Subcutaneous abdominal adipose tissue (tissue), 5 donors: Measurements from ENCODE around the gene AKAP4.
A peak's percentile ranks its signal among the peaks of the same experiment; 100 is the strongest.

Source experiments
- H3K27ac ChIP-seq: one replicate; pipeline ENCODE4 v1.7.0; 2013; ENCODE audit warnings: low read depth, mild to moderate bottlenecking, inconsistent platforms, low read length, moderate library complexity
- H3K27me3 ChIP-seq, 5 donors: one replicate each; pipeline ENCODE4 v1.7.0; 2013; ENCODE audit warnings: low read length in 5 of 5, inconsistent platforms in 1 of 5; ENCODE audit not compliant: control insufficient read depth in 5 of 5, insufficient read depth in 4 of 5
- H3K36me3 ChIP-seq, 5 donors: one replicate each; pipeline ENCODE4 v1.7.0; 2013; ENCODE audit warnings: low read length in 5 of 5; ENCODE audit not compliant: control insufficient read depth in 5 of 5, insufficient read depth in 5 of 5
- H3K4me1 ChIP-seq, 5 donors: one replicate each; pipeline ENCODE4 v1.7.0; 2013; ENCODE audit warnings: low read length in 5 of 5, mild to moderate bottlenecking in 3 of 5, moderate library complexity in 1 of 5; ENCODE audit not compliant: control insufficient read depth in 5 of 5, insufficient read depth in 5 of 5
- H3K4me3 ChIP-seq, 5 donors: one replicate each; pipeline ENCODE4 v1.7.0; 2013; ENCODE audit warnings: low read length in 5 of 5, low read depth in 1 of 5
- H3K9ac ChIP-seq, 5 donors: one replicate each; pipeline ENCODE4 v1.7.0; 2013; ENCODE audit warnings: low read length in 5 of 5, mild to moderate bottlenecking in 4 of 5, moderate library complexity in 3 of 5
- H3K9me3 ChIP-seq, 5 donors: one replicate each; pipeline ENCODE4 v1.7.0; 2013; ENCODE audit warnings: low read length in 5 of 5; ENCODE audit not compliant: control insufficient read depth in 5 of 5
- donor health status: healthy.
- donor health status: healthy.
- donor health status: healthy.
- donor health status: healthy.
- donor health status: healthy.

Gene AKAP4, protein sequence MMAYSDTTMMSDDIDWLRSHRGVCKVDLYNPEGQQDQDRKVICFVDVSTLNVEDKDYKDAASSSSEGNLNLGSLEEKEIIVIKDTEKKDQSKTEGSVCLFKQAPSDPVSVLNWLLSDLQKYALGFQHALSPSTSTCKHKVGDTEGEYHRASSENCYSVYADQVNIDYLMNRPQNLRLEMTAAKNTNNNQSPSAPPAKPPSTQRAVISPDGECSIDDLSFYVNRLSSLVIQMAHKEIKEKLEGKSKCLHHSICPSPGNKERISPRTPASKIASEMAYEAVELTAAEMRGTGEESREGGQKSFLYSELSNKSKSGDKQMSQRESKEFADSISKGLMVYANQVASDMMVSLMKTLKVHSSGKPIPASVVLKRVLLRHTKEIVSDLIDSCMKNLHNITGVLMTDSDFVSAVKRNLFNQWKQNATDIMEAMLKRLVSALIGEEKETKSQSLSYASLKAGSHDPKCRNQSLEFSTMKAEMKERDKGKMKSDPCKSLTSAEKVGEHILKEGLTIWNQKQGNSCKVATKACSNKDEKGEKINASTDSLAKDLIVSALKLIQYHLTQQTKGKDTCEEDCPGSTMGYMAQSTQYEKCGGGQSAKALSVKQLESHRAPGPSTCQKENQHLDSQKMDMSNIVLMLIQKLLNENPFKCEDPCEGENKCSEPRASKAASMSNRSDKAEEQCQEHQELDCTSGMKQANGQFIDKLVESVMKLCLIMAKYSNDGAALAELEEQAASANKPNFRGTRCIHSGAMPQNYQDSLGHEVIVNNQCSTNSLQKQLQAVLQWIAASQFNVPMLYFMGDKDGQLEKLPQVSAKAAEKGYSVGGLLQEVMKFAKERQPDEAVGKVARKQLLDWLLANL

DNA sequence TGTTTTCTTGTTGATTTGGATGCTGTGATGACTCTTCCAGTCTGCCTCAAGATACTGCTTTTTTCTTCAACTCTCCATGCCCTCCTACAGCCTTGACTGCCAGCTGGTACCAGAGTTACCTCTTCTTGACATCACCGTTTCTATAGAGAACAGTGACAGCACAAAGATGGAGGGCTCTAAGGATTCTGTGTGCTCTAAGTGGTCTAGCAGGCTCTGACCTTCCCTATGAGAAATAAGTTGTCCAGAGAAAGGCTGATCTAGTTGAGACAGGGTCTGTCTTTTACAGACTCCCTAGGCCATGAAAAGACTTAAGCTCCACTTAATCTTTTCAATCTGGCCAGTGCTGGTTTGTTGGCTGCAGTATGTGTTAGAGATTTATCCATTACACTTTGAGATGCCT, at the start of gene AKAP4:
AKAP4 (minus strand) TSS at position 101 of the 400 bp plus-strand sequence. CDS start 118 bp downstream, outside the sequence.
- H3K4me3 ChIP-seq = no peak within 1 kb of the TSS
- H3K27me3 ChIP-seq = peaks cover 0 to 12% (median 10%) of the 10 kb centered on the region in 5 donors
- H3K9ac ChIP-seq = no peak within 1 kb of the TSS
- no peaks in the 10 kb centered on the region for H3K36me3 ChIP-seq
- H3K4me1 ChIP-seq = peaks cover 0 to 14% (median 2%) of the 10 kb centered on the region in 5 donors
- H3K27ac ChIP-seq = no peak within 1 kb of the TSS
- no peaks in the 10 kb centered on the region for H3K9me3 ChIP-seq

DNA sequence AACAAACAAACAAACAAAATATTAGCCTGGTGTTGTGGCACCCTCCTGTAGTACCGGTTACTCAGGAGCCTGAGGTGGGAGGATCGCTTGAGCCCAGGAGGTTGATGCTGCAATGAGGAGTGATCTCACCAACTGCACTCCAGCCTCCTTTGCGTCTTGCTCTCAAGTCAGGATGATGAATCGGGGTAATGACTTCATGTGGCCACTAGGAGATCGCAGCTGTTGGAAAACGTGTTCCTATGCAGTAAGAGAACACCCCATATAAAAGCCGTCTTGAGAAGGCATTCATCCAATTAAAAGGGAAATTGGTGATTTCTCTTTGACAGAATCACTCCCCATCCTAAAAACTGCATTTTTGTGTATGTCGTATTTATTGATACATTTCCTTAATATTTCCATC, 10.7 kb upstream of the AKAP4 start:
- Histone ChIP-seq H3K36me3 (no peaks in the 10 kb centered on the region), H3K9ac (no peak overlapping the region), H3K27me3 (no peaks in the 10 kb centered on the region), H3K4me1 (no peaks in the 10 kb centered on the region), H3K9me3 (no peaks in the 10 kb centered on the region), H3K27ac (no peak overlapping the region), H3K4me3 (no peak overlapping the region)

DNA sequence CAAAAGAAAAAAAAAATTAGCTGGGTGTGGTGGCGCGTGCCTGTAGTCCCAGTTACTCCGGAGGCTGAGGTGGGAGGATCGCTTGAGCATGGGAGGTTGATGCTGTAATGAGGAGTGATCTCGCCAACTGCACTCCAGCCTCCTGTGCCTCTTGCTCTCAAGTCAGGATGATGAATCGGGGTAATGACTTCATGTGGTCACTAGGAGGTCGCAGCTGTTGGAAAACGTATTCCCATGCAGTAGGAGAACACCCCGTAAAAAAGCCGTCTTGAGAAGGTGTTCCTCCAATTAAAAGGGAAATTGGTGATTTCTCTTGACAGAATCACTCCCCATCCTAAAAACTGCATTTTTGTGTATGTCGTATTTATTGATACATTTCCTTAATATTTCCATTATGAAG, 5.9 kb upstream of the AKAP4 start:
- Histone ChIP-seq H3K27ac (no peak overlapping the region), H3K9ac (no peak overlapping the region), H3K9me3 (no peaks in the 10 kb centered on the region), H3K36me3 (no peaks in the 10 kb centered on the region), H3K4me3 (no peak overlapping the region), H3K4me1 (peaks cover 0 to 14% (median 2%) of the 10 kb centered on the region in 5 donors), H3K27me3 (peaks cover 0 to 3% (median 0%) of the 10 kb centered on the region in 5 donors)

DNA sequence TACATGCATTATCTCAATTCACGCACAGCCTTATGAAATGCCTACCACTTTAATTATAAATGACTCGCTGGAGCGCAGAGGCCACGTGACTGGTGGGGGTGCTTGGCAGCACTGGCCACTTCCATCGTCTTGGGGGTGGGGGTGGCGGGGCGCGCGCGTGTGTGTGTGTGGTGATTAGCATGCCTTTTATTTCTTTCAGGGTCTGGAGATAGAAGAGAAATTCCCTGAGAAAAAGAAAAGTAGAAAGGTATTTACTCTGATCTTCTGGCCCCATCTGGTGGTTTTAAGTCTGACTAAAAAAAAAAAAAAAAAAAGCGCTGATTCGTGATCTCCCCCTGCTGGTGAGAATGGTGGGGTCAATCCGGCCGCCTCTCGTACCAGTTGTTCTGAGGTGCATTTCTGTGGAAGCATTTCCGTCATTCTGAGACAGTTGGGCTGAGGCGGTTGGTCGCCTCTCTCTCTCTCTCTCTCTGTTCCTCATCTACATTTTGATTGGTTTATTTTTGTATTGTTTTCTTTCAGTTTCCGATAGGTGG, 3.6 kb upstream of the AKAP4 start, which contains the start of gene CCNB3:
CCNB3 (plus strand) TSS at position 402 of the 536 bp plus-strand sequence. CDS start 80,399 bp downstream, outside the sequence.
- H3K4me3 ChIP-seq = peak within 1 kb of the TSS; percentile 32 to 56 (median 48)
- H3K9ac ChIP-seq = peak within 1 kb of the TSS in 1 of 5 donors; percentile 52
- H3K9me3 ChIP-seq = no peaks in the 10 kb centered on the region
- H3K4me1 ChIP-seq = peaks cover 0 to 14% (median 2%) of the 10 kb centered on the region in 5 donors
- H3K27me3 ChIP-seq = peaks cover 0 to 7% (median 4%) of the 10 kb centered on the region in 5 donors
- H3K36me3 ChIP-seq = no peaks in the 10 kb centered on the region
- no peak within 1 kb of the TSS for H3K27ac ChIP-seq

DNA sequence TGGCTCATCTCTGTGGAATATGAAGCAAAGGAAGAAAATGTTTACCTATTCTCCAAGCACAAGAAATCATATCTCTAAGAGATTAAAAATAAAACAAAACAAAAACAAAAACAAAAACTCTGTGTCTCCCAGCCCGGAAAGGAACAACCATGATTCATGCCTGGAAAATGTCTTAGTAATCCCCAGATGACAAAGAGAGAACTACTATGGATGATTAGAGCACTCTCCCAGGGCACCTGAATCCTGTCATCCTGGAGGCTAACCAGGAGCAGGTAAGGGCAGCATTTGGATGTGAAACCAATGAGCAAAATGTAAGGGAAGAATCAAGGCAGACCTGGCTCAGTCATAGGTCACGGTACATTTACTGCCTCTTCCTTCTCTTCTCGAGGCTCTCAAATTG, 1.7 kb upstream of the AKAP4 start:
- Histone ChIP-seq H3K4me1 (peaks cover 0 to 14% (median 2%) of the 10 kb centered on the region in 5 donors), H3K9ac (no peak overlapping the region), H3K27ac (no peak overlapping the region), H3K36me3 (no peaks in the 10 kb centered on the region), H3K4me3 (no peak overlapping the region), H3K27me3 (peaks cover 0 to 12% (median 10%) of the 10 kb centered on the region in 5 donors), H3K9me3 (no peaks in the 10 kb centered on the region)

DNA sequence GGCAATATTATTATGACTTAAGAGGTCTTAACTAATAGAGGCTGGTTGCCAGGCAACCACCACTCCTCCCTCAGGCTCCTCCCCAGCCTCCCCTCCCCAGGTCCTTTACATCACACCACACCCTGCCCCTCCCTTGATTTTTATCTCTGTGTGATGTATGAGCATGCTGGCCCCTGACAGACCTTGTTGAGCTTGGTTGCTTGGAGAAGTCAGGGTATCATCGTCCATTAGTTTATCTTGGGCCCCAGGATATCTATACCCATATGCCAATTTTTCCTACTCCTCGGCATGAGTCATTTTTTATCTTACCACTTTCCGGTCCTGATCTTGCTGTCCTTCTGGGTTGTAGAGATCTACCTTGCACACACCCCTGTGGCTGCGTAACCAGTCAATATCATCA, 2.5 kb downstream of the AKAP4 start:
- no peaks in the 10 kb centered on the region for H3K9me3 ChIP-seq
- no peak overlapping the region for H3K9ac ChIP-seq
- H3K27ac ChIP-seq = no peak overlapping the region
- H3K4me1 ChIP-seq = peaks cover 0 to 5% (median 0%) of the 10 kb centered on the region in 5 donors
- H3K4me3 ChIP-seq = no peak overlapping the region
- H3K27me3 ChIP-seq = peaks cover 3 to 15% (median 13%) of the 10 kb centered on the region in 5 donors
- no peaks in the 10 kb centered on the region for H3K36me3 ChIP-seq

DNA sequence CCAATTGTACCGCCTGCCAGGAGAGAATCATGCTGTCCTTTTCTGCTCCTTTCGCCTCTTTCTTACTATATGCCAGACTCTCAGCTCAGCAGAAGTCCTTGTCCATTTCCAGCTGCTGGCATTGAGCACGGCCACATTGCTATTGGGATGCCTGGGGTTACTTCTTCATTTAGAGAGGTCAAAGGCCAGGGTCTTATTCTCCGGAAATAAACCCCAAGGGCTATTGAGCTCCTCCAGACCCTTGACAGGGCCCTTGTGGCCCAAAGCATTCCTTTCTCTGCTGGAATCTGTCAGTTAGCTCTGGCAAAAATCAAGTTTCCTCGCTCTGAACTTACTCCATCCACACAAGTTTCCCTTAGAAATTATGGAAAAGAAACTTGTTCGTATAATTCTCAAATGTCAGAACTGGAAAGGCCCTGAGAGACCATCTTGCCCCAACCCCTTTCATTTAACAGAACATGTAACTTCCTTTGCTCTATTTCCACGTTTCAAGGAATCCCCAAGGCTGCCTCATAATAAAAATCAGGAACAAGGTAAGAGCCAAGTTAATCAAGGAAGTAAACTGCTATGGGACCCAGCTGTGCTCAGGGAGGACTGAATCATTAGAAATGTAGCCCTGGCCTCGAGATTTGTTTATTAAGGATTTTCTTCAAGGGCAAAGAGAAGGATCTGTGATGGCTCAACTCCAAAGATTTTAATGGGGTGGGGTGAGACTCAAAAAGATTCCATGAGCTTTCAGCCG, 11.8 kb downstream of the AKAP4 start:
- H3K9ac ChIP-seq = no peak overlapping the region
- no peak overlapping the region for H3K27ac ChIP-seq
- no peaks in the 10 kb centered on the region for H3K36me3 ChIP-seq
- H3K27me3 ChIP-seq = peaks cover 0 to 20% (median 9%) of the 10 kb centered on the region in 5 donors
- no peaks in the 10 kb centered on the region for H3K9me3 ChIP-seq
- no peaks in the 10 kb centered on the region for H3K4me1 ChIP-seq
- no peak overlapping the region for H3K4me3 ChIP-seq

DNA sequence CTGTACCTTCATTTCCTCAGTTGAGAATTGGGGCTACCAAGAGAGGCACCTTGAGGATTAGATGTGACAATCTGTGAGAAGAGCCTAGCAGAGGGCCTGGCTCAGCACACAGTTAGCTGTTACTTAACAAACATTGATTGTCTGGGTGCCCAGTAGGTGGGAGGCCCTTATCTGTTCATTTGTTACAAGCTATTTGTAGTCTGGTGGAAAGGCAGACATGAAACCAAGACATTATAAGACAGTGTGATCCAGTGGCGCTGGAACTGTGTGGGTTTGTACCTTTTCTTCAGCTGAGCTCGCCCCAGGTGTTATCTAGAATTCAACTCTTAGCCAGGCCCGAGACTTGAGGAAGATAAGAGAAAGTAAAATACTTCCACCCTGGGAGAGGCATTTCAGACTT, 16.9 kb downstream of the AKAP4 start:
- Histone ChIP-seq H3K9ac (no peak overlapping the region), H3K36me3 (no peaks in the 10 kb centered on the region), H3K4me1 (no peaks in the 10 kb centered on the region), H3K4me3 (no peak overlapping the region), H3K27ac (no peak overlapping the region), H3K9me3 (no peaks in the 10 kb centered on the region), H3K27me3 (peaks cover 0 to 23% (median 7%) of the 10 kb centered on the region in 5 donors)

DNA sequence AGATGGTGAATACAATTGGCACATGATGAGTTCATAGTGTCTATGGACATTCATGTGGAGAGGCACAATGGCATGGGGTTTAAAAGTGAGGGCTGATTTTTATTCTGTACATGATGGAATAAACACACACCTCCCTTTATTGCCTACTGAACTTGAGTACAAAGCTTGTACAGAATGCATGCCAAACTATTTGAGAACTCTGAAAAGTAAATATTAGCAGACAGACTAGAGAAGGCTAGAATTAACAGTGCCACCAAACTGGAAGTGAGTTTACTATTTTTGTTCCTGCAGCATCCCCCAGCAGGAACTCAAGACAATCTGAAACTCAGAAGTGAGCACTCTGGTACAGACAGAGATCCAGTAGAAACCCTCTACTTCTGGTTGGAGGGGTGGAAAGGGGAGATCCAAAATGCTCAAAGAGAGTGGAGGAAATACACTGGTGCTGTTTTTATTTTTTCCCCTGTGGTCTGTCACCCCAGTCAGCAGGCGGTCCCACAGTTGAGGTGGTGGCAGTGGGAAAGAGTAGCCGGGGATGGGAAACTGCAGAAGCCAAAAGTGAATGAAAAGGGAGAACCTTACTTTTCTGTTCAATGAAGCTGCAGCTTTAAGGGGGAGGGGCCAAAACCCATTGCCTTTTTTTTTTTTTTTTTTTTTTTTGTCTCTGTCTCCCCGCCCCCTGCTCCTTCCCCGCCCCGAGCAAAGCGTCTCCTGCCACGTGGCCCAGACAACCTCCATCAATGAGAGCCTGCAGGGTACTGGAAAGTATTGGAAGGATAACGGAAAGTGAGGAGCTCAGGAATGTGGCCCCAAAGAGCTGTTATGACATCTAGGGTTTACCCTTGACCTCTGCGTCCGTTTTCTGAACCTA, 20.5 kb downstream of the AKAP4 start:
- H3K36me3 ChIP-seq = no peaks in the 10 kb centered on the region

More for the DNA sequence above, 20.5 kb downstream of the AKAP4 start:
- no peaks in the 10 kb centered on the region for H3K9me3 ChIP-seq
- no peak overlapping the region for H3K4me3 ChIP-seq
- H3K27ac ChIP-seq = no peak overlapping the region
- no peaks in the 10 kb centered on the region for H3K4me1 ChIP-seq
- peaks cover 0 to 32% (median 8%) of the 10 kb centered on the region in 5 donors for H3K27me3 ChIP-seq
- no peak overlapping the region for H3K9ac ChIP-seq
